Measurements from ENCODE around the gene SORL1. TPM values are rescaled to one million over a fixed set of nuclear protein-coding genes. Genes with fewer than 3 reads are reported as not detected.

The SORL1 gene
- total RNA-seq, 1 experiment from 2014 or later = 68.3 TPM

DNA sequence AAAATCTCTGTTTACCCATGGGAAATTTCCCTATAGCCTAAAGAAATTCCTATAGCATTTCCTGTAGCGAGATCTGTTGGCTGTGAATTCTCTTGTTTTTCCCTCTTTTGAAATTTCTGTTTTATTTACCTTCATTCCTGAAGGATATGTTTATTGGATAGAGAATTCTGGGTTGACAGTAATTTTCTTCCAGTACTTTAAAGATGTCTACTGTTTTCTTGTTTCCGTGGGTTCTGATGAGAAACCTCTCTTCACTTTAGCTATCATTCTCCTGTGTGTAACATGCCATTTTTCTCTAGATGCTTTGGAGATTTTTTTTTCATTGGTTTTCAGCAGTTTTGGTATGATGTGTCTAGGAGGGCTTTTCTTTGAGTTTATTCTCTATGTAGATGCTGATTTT lies 78.1 kb downstream of the SORL1 start:
- no peak overlapping the region for H3K27ac ChIP-seq (ENCODE audit: insufficient read length, low read depth, low read length)
- no peak overlapping the region for H4K91ac ChIP-seq (ENCODE audit: insufficient read length, low read depth, low read length)
- no peak for DNase-seq
- H3K4ac ChIP-seq (ENCODE audit: low read depth, low read length) = no peak overlapping the region
- no peak overlapping the region for H3K9ac ChIP-seq (ENCODE audit: extremely low read depth, insufficient read length, low read length)
- no peak overlapping the region for H3K23ac ChIP-seq (ENCODE audit: insufficient read length, low read depth, low read length)
- H3K56ac ChIP-seq (ENCODE audit: insufficient read length, low read depth, low read length) = no peak overlapping the region
- no peak overlapping the region for H3T11ph ChIP-seq (ENCODE audit: low read length)
- no peak overlapping the region for H2BK15ac ChIP-seq (ENCODE audit: low read depth, low read length)
- Mint-ChIP-seq H3K36me3 (ENCODE audit: insufficient read depth in 1 of 3, low read depth in 3 of 3) (peaks cover 23 to 51% (median 47%) of the 10 kb centered on the region in 3 experiments), H3K27me3 (ENCODE audit: low read depth) (no peaks in the 10 kb centered on the region), H3K4me3 (no peak overlapping the region), H3K27ac (0 out of 7 replicates have a peak overlapping the region, but pooled peaks of 1 of the 3 experiments have one; percentile 29), H3K9me3 (peaks cover 6 to 7% of the 10 kb centered on the region in 2 experiments), H3K4me1 (peaks cover 7 to 12% of the 10 kb centered on the region in 2 experiments)
- no peak overlapping the region for H2BK20ac ChIP-seq (ENCODE audit: low read depth, low read length, poor library complexity, severe bottlenecking)
- peaks cover 2% of the 10 kb centered on the region for H3K79me1 ChIP-seq (ENCODE audit: insufficient read depth, low read depth, low read length, poor library complexity, severe bottlenecking)
- no peaks in the 10 kb centered on the region for H3K9me3 ChIP-seq (ENCODE audit: control insufficient read depth, low read depth, low read length)
- no peak overlapping the region for H3K4me2 ChIP-seq (ENCODE audit: insufficient read depth, insufficient read length, low read length)
- no peaks in the 10 kb centered on the region for H3K27me3 ChIP-seq (ENCODE audit: insufficient read depth, low read length)
- no peak overlapping the region for H2BK12ac ChIP-seq (ENCODE audit: insufficient read length, low read depth, low read length)
- H4K5ac ChIP-seq (ENCODE audit: insufficient read length, low read depth, low read length) = no peak overlapping the region
- no peaks in the 10 kb centered on the region for H4K20me1 ChIP-seq (ENCODE audit: control insufficient read depth, insufficient read depth, insufficient read length)
- no peak overlapping the region for H2BK120ac ChIP-seq (ENCODE audit: low read depth, low read length, poor library complexity, severe bottlenecking)
- TF ChIP-seq, protein P1, sequence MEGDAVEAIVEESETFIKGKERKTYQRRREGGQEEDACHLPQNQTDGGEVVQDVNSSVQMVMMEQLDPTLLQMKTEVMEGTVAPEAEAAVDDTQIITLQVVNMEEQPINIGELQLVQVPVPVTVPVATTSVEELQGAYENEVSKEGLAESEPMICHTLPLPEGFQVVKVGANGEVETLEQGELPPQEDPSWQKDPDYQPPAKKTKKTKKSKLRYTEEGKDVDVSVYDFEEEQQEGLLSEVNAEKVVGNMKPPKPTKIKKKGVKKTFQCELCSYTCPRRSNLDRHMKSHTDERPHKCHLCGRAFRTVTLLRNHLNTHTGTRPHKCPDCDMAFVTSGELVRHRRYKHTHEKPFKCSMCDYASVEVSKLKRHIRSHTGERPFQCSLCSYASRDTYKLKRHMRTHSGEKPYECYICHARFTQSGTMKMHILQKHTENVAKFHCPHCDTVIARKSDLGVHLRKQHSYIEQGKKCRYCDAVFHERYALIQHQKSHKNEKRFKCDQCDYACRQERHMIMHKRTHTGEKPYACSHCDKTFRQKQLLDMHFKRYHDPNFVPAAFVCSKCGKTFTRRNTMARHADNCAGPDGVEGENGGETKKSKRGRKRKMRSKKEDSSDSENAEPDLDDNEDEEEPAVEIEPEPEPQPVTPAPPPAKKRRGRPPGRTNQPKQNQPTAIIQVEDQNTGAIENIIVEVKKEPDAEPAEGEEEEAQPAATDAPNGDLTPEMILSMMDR (conservative IDR thresholded peaks at IDR 0.05) = no peak
- H2AK5ac ChIP-seq (ENCODE audit: insufficient read length, low read length) = no peak overlapping the region
- no peaks in the 10 kb centered on the region for H3K4me1 ChIP-seq (ENCODE audit: insufficient read depth, low read length)
- H3K23me2 ChIP-seq (ENCODE audit: insufficient read length, low read depth, low read length, poor library complexity, severe bottlenecking) = no peaks in the 10 kb centered on the region
- no peak overlapping the region for H4K8ac ChIP-seq (replicated peaks; ENCODE audit: insufficient read length, low read depth, low read length)
- no peak overlapping the region for H3K14ac ChIP-seq (ENCODE audit: insufficient read depth, low read length)
- WGBS (ENCODE audit: extremely low coverage, insufficient read length, low lambda C conversion rate) = no CpG with 5 or more reads among the region's 2 CpGs
- no peak overlapping the region for H3K18ac ChIP-seq (ENCODE audit: insufficient read length, low read depth, low read length)
- no peak overlapping the region for H2BK5ac ChIP-seq (ENCODE audit: insufficient read length, low read length)
- H3K79me2 ChIP-seq (ENCODE audit: insufficient read depth, low read length) = no peaks in the 10 kb centered on the region
- no peak overlapping the region for H2AFZ ChIP-seq (ENCODE audit: low read length)

Data from H9 (cell line).